MV-4-11 (cell line): Measurements from ENCODE around the gene ADGRV1.

Source experiments
- DNase-seq: peaks from one replicate; lab custom pipeline; 2025; lab: John Stamatoyannopoulos, UW

ADGRV1 gene

DNA sequence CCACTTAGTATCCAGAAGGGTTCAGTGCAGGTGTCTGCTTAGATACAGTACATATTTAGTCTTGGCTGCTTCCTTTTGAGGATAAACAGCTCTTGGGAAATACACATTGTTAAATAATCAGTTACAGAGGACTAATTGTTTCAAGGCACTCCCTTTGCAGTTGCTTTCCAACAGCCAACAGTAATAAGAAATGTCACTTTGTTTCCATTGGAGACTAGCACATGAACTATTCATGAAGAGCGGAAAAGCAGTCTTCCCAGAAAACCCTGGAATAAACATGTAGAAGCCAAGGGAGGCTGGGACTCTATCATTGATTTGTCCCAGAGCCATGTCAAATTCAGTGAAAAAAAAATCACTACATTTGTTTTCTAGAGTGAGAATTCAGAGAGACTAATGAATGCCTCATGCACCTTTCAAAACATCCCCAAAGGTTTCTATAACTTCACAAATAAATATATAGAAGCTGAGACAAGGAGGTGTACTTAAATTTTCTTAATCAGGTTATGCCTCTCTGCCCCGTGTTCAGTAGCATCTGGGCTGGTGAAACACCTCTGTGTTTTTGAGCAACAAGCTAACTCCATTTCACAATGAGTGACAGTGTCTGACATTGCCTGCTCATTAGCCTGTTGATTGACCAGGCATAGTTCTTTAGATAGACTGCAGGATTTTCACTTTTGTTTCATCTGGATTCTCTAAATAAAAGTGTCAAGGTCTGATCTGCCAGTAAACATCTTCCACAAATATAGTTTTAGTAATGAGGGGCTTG is 553.1 kb downstream of the ADGRV1 start:
- no peak for DNase-seq

- DNase-seq = no peak
Measured at GRCh38 chr5:91114658-91115057, 556.1 kb downstream of the ADGRV1 start.

GRCh38 chr5:91118354-91118753 is 559.8 kb downstream of the ADGRV1 start:
- DNase-seq = no peak

- no peak for DNase-seq
Measured at GRCh38 chr5:91118796-91119195, 560.2 kb downstream of the ADGRV1 start.

GRCh38 chr5:91119217-91119616 is 560.6 kb downstream of the ADGRV1 start:
- DNase-seq = no peak

GRCh38 chr5:91119981-91120850 is 561.6 kb downstream of the ADGRV1 start:
- no peak for DNase-seq

- DNase-seq = no peak
Measured at GRCh38 chr5:91121347-91121993, 562.9 kb downstream of the ADGRV1 start.

DNA sequence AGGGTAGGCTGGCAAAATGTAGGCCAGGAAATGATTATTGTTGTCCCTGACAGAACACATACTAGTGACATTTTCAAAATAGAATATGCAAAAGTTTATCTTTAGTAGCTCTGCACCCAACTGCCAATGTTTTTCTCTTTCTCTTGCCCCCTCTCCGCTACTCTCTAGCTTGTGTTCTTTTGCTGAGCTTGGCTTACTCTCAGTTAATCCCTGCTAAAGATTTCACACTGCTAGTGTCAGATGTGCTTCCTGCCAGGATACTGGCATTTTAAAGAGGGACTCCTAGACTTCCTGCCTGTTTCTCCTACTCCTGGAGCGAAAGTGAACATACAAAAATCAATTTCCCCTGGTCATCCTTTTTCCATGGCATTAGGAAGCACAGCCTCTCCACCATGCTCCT is 564.1 kb downstream of the ADGRV1 start:
- no peak for DNase-seq

DNA sequence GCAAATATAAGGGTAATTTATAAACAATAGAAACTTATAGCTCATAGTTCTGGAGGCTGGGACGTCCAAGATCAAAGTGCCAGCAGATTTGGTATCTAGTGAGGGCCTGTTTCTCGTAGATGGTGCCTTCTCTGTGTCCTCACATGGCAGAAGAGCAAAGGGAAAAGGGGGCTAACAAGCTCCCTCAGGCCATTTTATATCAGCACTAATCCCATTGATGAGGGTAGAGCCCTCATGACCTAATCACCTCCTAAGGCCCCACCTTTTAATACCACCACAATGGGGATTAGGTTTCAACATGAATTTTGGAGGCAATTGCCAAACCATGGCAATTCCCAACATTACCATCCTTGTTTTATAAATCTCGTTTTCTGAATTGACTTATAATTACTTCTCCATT is 564.7 kb downstream of the ADGRV1 start:
- DNase-seq = no peak

DNA sequence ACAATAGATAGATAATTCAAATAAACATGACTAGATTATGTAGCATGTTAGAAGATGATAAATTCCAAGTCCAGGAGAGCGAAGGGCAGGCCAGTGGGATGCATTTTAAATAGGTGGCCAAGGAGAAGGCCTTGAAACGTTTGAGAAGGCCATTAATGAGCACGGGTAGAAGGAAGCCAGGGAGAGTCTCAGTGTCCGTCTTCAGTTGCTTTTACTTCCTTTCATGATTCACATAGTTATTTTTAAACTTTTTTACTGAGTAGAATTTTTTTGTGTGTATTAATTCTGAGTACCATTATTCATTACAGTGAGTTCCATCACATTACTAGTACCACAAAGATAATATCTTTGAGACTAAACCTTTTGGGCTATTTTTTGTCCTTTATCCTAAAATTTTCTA is 565.3 kb downstream of the ADGRV1 start:
- peak; percentile 51 for DNase-seq

- DNase-seq = no peak
Measured at GRCh38 chr5:91125916-91126315, 567.3 kb downstream of the ADGRV1 start.

GRCh38 chr5:91126448-91126847 is 567.9 kb downstream of the ADGRV1 start:
- DNase-seq = no peak

GRCh38 chr5:91126888-91127287 is 568.3 kb downstream of the ADGRV1 start:
- no peak for DNase-seq

GRCh38 chr5:91127456-91128081 is 569.0 kb downstream of the ADGRV1 start:
- no peak for DNase-seq

GRCh38 chr5:91128604-91129003 is 570.0 kb downstream of the ADGRV1 start:
- DNase-seq = no peak

DNA sequence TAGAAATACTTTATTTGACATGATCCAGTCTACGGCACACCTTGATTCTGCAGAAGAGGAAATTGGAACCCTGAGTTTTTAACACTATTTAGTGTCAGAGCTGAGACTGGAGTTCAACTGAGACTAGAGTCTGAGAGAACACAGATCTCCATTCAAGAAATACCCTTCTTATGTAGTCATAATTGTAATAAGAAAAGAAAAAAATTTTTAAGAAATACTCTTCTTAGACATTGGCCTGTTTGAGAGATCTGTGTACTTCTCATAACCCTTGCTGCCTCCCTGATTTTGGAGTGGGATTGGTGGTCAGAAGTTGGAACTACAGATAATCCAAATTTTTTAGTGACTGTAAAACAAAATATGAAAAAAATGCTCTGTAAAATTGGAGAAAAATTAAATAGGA is 571.2 kb downstream of the ADGRV1 start:
- DNase-seq = no peak

- DNase-seq = no peak
Measured at GRCh38 chr5:91130759-91131158, 572.2 kb downstream of the ADGRV1 start.

- DNase-seq = no peak
Measured at GRCh38 chr5:91132550-91132949, 574.0 kb downstream of the ADGRV1 start.

DNA sequence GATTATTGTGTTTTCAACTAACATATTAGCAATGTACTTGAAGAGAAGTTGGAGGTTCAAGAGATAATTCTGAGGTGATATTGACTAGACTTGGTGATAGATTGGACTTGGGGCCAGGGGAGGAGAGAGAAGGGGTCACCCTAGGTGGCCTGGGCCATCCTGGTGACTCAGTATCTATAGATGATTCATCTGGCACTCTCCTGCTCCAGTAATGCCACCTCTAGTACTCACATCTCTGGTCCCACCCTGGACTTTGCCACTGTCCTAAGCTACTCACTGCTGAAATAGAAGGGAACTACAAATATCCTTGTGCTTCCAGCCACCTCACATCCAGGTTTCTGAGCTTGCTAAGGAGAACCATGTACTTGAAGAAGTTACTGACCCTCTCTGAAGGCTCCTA is 574.6 kb downstream of the ADGRV1 start:
- DNase-seq = no peak

GRCh38 chr5:91135475-91136248 is 577.1 kb downstream of the ADGRV1 start:
- no peak for DNase-seq

GRCh38 chr5:91136271-91136670 is 577.7 kb downstream of the ADGRV1 start:
- DNase-seq = no peak

- DNase-seq = no peak
Measured at GRCh38 chr5:91137647-91138046, 579.0 kb downstream of the ADGRV1 start.
